Mesenchymal stem cell (in vitro differentiated cells and primary cell): Measurements from ENCODE around the gene DMGDH.

Experiments used
- DNase-seq: peaks from one replicate; pipeline ENCODE4 v3.0.0-alpha.2; 2013
- H2AFZ ChIP-seq: one replicate; pipeline ENCODE4 v1.6.1; 2013; ENCODE audit warnings: low read depth, mild to moderate bottlenecking, control low read depth, inconsistent platforms, low read length, moderate library complexity
- H2AK5ac ChIP-seq: 2 replicates; pipeline ENCODE4 v1.6.1; 2013; ENCODE audit warnings: low read length, moderate library complexity, mild to moderate bottlenecking, inconsistent platforms; ENCODE audit not compliant: severe bottlenecking
- H2BK120ac ChIP-seq: one replicate; pipeline ENCODE4 v1.6.1; 2013; ENCODE audit warnings: low read depth, mild to moderate bottlenecking, inconsistent platforms, low read length, moderate library complexity
- H2BK12ac ChIP-seq, 2 experiments: one replicate each; pipeline ENCODE4 v1.6.1; 2013; ENCODE audit warnings: inconsistent platforms in 2 of 2, low read length in 2 of 2, mild to moderate bottlenecking in 2 of 2, moderate library complexity in 2 of 2, control low read depth in 1 of 2
- H2BK15ac ChIP-seq: one replicate; pipeline ENCODE4 v1.6.1; 2013; ENCODE audit warnings: mild to moderate bottlenecking, low read depth, inconsistent platforms; ENCODE audit not compliant: poor library complexity, severe bottlenecking
- H2BK5ac ChIP-seq: 2 replicates; pipeline ENCODE4 v1.6.1; 2013; ENCODE audit warnings: low read depth, mild to moderate bottlenecking, low read length, control low read depth, inconsistent platforms; ENCODE audit not compliant: poor library complexity, severe bottlenecking
- H3K14ac ChIP-seq, 2 experiments: one replicate each; pipeline ENCODE4 v1.6.1; 2013; ENCODE audit warnings: inconsistent platforms in 2 of 2, low read length in 2 of 2, control low read depth in 1 of 2, mild to moderate bottlenecking in 1 of 2, moderate library complexity in 1 of 2
- H3K18ac ChIP-seq, 2 experiments: one replicate each; pipeline ENCODE4 v1.6.1; 2013; ENCODE audit warnings: inconsistent platforms in 2 of 2, low read length in 2 of 2, control low read depth in 1 of 2, low read depth in 1 of 2, mild to moderate bottlenecking in 1 of 2
- H3K23ac ChIP-seq, 2 experiments: one replicate each; pipeline ENCODE4 v1.6.1; 2013; ENCODE audit warnings: inconsistent platforms in 2 of 2, low read length in 2 of 2, mild to moderate bottlenecking in 2 of 2, moderate library complexity in 2 of 2, control low read depth in 1 of 2
- H3K27ac ChIP-seq: 2 replicates; pipeline ENCODE4 v1.5.1; 2013; ENCODE audit warnings: mild to moderate bottlenecking, moderate library complexity, low read length, control low read depth, inconsistent platforms; ENCODE audit not compliant: poor library complexity, severe bottlenecking
- H3K27me3 ChIP-seq, 2 experiments: 2 replicates each; pipeline versions ENCODE4 v1.6.1 to v1.7.0; 2013; ENCODE audit warnings: low read length in 2 of 2, mild to moderate bottlenecking in 2 of 2, moderate library complexity in 2 of 2, control low read depth in 1 of 2, inconsistent platforms in 1 of 2; ENCODE audit not compliant: control insufficient read depth in 1 of 2, insufficient read depth in 1 of 2
- H3K36me3 ChIP-seq, 2 experiments: 2 replicates each; pipeline versions ENCODE4 v1.6.1 to v1.7.0; 2013; ENCODE audit warnings: low read length in 2 of 2, control low read depth in 1 of 2, inconsistent platforms in 1 of 2, low read depth in 1 of 2, mild to moderate bottlenecking in 1 of 2; ENCODE audit not compliant: insufficient read depth in 2 of 2, control insufficient read depth in 1 of 2
- H3K4ac ChIP-seq, 2 experiments: one replicate each; pipeline ENCODE4 v1.6.1; 2013; ENCODE audit warnings: inconsistent platforms in 2 of 2, low read length in 2 of 2, mild to moderate bottlenecking in 2 of 2, moderate library complexity in 2 of 2, control low read depth in 1 of 2, low read depth in 1 of 2
- H3K4me1 ChIP-seq: 2 replicates; pipeline ENCODE4 v1.6.1; 2013; ENCODE audit warnings: low read depth, low read length, control low read depth; ENCODE audit not compliant: control insufficient read depth, insufficient read depth
- H3K4me2 ChIP-seq: 2 replicates; pipeline ENCODE4 v1.6.1; 2013; ENCODE audit warnings: low read length, mild to moderate bottlenecking, inconsistent platforms; ENCODE audit not compliant: poor library complexity, severe bottlenecking
- H3K4me3 ChIP-seq, 2 experiments: 2 replicates each; pipeline versions ENCODE4 v1.5.1 to v1.7.0; 2013; ENCODE audit warnings: low read length in 2 of 2, mild to moderate bottlenecking in 2 of 2, control low read depth in 1 of 2, low read depth in 1 of 2; ENCODE audit not compliant: insufficient read depth in 1 of 2
- H3K79me1 ChIP-seq: replicated peaks from 2 replicates; pipeline ENCODE4 v1.6.1; 2013; ENCODE audit warnings: mild to moderate bottlenecking, control low read depth, low read length, inconsistent platforms; ENCODE audit not compliant: poor library complexity, severe bottlenecking
- H3K9ac ChIP-seq: 2 replicates; pipeline ENCODE4 v1.7.0; 2013; ENCODE audit warnings: mild to moderate bottlenecking, low read length, moderate library complexity
- H3K9me3 ChIP-seq: 2 replicates; pipeline ENCODE4 v1.7.0; 2013; ENCODE audit warnings: mild to moderate bottlenecking, low read length; ENCODE audit not compliant: control insufficient read depth
- H4K8ac ChIP-seq: one replicate; pipeline ENCODE4 v1.6.1; 2013; ENCODE audit warnings: inconsistent platforms, mild to moderate bottlenecking, low read length, moderate library complexity
- H4K91ac ChIP-seq: one replicate; pipeline ENCODE4 v1.6.1; 2013; ENCODE audit warnings: mild to moderate bottlenecking, low read length, inconsistent platforms
- WGBS: methylation state at CpG from one replicate; pipeline ENCODE4 v1.1.7; 2013; ENCODE audit warnings: mixed read lengths; 5-methylcytosine and 5-hydroxymethylcytosine counted together

DMGDH gene

DNA sequence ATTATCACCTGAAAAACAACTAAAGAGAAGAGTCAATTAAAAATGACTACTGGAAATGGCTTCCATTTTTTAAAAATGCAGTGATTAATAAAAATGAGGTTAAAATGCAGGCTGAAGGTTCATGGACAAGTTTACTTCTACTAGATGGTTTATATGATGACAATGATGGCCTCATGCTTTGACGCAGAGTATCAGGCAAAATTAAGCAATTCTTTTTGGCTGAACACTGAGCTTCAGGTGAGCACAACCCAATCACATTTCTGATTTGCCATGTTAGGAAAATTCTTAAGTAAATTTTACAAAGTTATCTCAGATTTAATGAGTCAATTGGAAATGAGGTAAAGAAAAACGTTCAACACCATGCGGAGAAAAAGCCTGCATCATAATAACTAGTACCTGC lies 22.3 kb downstream of the DMGDH start:
- Histone ChIP-seq H3K27me3 (peaks cover 0 to 3% of the 10 kb centered on the region in 2 experiments), H3K36me3 (no peaks in the 10 kb centered on the region), H3K18ac (no peak overlapping the region)

DNA sequence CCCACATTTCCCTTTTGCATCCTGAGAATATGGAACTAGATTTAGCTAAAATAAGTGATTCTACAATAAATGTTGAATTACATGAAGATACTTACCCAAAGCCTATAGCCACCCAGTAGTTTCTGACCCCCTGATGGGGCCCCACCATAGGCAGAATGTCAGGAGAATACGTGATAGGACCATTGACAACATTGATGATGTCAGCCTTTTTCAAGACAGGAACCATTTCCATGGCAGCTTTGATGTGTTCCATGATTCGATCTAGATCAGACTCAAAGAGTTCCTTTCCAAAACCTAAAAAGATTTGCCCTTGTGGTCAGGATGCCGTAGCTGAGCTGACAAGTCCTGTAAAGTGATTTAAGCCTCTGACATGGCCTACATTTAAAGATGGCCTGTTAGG lies 27.3 kb downstream of the DMGDH start:
- Histone ChIP-seq H4K91ac (no peak overlapping the region), H2AK5ac (no peak overlapping the region), H2AFZ (no peak overlapping the region), H2BK15ac (no peak overlapping the region), H3K36me3 (no peaks in the 10 kb centered on the region), H3K4me1 (no peaks in the 10 kb centered on the region), H4K8ac (no peak overlapping the region), H3K23ac (no peak overlapping the region), H3K79me1 (no peaks in the 10 kb centered on the region), H2BK5ac (no peak overlapping the region), H3K4me2 (no peak overlapping the region), H3K14ac (no peak overlapping the region), H2BK12ac (no peak overlapping the region), H3K27me3 (no peaks in the 10 kb centered on the region), H3K4me3 (no peak overlapping the region), H3K9me3 (no peaks in the 10 kb centered on the region), H2BK120ac (no peak overlapping the region), H3K9ac (no peak overlapping the region), H3K27ac (no peak overlapping the region), H3K4ac (no peak overlapping the region), H3K18ac (no peak overlapping the region)
- no peak for DNase-seq
- 84% methylated on average over 2 of the region's 3 CpGs for WGBS

More for the DNA sequence above, 22.3 kb downstream of the DMGDH start:
- no peak overlapping the region for H2AFZ ChIP-seq
- no peak overlapping the region for H3K23ac ChIP-seq
- H2BK12ac ChIP-seq: no peak overlapping the region
- H3K4me2 ChIP-seq: no peak overlapping the region
- H2BK15ac ChIP-seq: no peak overlapping the region
- no peak overlapping the region for H4K91ac ChIP-seq
- 98% methylated on average over 3 of the region's 3 CpGs for WGBS
- no peak overlapping the region for H3K27ac ChIP-seq
- no peak overlapping the region for H3K4me3 ChIP-seq
- no peak overlapping the region for H4K8ac ChIP-seq
- no peak for DNase-seq
- H3K9ac ChIP-seq: no peak overlapping the region
- H2BK120ac ChIP-seq: no peak overlapping the region
- no peak overlapping the region for H2BK5ac ChIP-seq
- no peak overlapping the region for H3K4ac ChIP-seq
- H2AK5ac ChIP-seq: no peak overlapping the region
- H3K79me1 ChIP-seq: no peaks in the 10 kb centered on the region
- H3K4me1 ChIP-seq: no peaks in the 10 kb centered on the region
- peaks cover 17% of the 10 kb centered on the region for H3K9me3 ChIP-seq
- H3K14ac ChIP-seq: no peak overlapping the region

- H2BK120ac ChIP-seq: no peak overlapping the region
- no peak overlapping the region for H3K14ac ChIP-seq
- H3K36me3 ChIP-seq: no peaks in the 10 kb centered on the region
- no peaks in the 10 kb centered on the region for H3K27me3 ChIP-seq
- no peak overlapping the region for H2BK5ac ChIP-seq
- H3K4me1 ChIP-seq: no peaks in the 10 kb centered on the region
- no peak overlapping the region for H3K18ac ChIP-seq
- H3K4ac ChIP-seq: no peak overlapping the region
- no peak overlapping the region for H3K23ac ChIP-seq
- no peak overlapping the region for H2BK15ac ChIP-seq
- H3K27ac ChIP-seq: no peak overlapping the region
- no peak overlapping the region for H3K4me2 ChIP-seq
- no peaks in the 10 kb centered on the region for H3K9me3 ChIP-seq
- H3K4me3 ChIP-seq: no peak overlapping the region
- no peak overlapping the region for H2BK12ac ChIP-seq
- H4K91ac ChIP-seq: no peak overlapping the region
- H3K9ac ChIP-seq: no peak overlapping the region
- no peak overlapping the region for H4K8ac ChIP-seq
- H2AK5ac ChIP-seq: no peak overlapping the region
- no peak for DNase-seq
- WGBS: 90% methylated on average over 2 of the region's 2 CpGs
- H2AFZ ChIP-seq: no peak overlapping the region
- H3K79me1 ChIP-seq: no peaks in the 10 kb centered on the region
These were observed 32.7 kb downstream of the DMGDH start for GRCh38 chr5:79036769-79037168.

GRCh38 chr5:79035237-79035636 lies 34.2 kb downstream of the DMGDH start:
- H3K4me1 ChIP-seq: peaks cover 2% of the 10 kb centered on the region
- no peak overlapping the region for H4K8ac ChIP-seq
- no peak overlapping the region for H2AFZ ChIP-seq
- H2AK5ac ChIP-seq: no peak overlapping the region
- no peak overlapping the region for H3K27ac ChIP-seq
- no peak overlapping the region for H3K9ac ChIP-seq
- no peaks in the 10 kb centered on the region for H3K79me1 ChIP-seq
- no peaks in the 10 kb centered on the region for H3K36me3 ChIP-seq
- no peak overlapping the region for H3K18ac ChIP-seq
- H2BK5ac ChIP-seq: no peak overlapping the region
- no peak overlapping the region for H2BK15ac ChIP-seq
- 94% methylated on average over 3 of the region's 3 CpGs for WGBS
- no peaks in the 10 kb centered on the region for H3K27me3 ChIP-seq
- no peak overlapping the region for H3K4me2 ChIP-seq
- no peak overlapping the region for H3K4ac ChIP-seq
- H3K14ac ChIP-seq: no peak overlapping the region
- no peak overlapping the region for H3K23ac ChIP-seq
- H2BK12ac ChIP-seq: no peak overlapping the region
- H3K4me3 ChIP-seq: no peak overlapping the region
- no peaks in the 10 kb centered on the region for H3K9me3 ChIP-seq
- no peak overlapping the region for H4K91ac ChIP-seq
- DNase-seq: no peak
- no peak overlapping the region for H2BK120ac ChIP-seq
